GM12864 (cell line): ENCODE measurements around the gene PI4KA.
A peak's percentile ranks its signal among the peaks of the same experiment; 100 is the strongest.

Experiments
- DNase-seq: peaks from one replicate; pipeline ENCODE4 v3.0.0-alpha.2; 2011; ENCODE audit warnings: low read depth
- H3K4me3 ChIP-seq: 2 replicates; pipeline ENCODE4 v1.5.1; 2011; ENCODE audit warnings: mild to moderate bottlenecking, low read depth, low read length, control low read depth
- CTCF ChIP-seq: IDR thresholded peaks from 2 replicates; pipeline ENCODE4 v1.5.1; 2011; ENCODE audit warnings: low read depth, mild to moderate bottlenecking, moderate library complexity, low read length, control low read depth, inconsistent platforms; ENCODE audit errors: missing control alignments

Gene PI4KA

GRCh38 chr22:20857247-20857643, 1.4 kb downstream of the PI4KA start:
- no peak for DNase-seq
- no peak for TF ChIP-seq CTCF

GRCh38 chr22:20853236-20853660, 5.4 kb downstream of the PI4KA start:
- DNase-seq, result no peak
- no peak for TF ChIP-seq CTCF
- no peak overlapping the region for H3K4me3 ChIP-seq

More at GRCh38 chr22:20857247-20857643, 1.4 kb downstream of the PI4KA start:
- peak overlapping the region; percentile 71 for H3K4me3 ChIP-seq

- no peak for TF ChIP-seq CTCF
- H3K4me3 ChIP-seq, result no peak overlapping the region
Observed at GRCh38 chr22:20852503-20852902, 6.1 kb downstream of the PI4KA start.

GRCh38 chr22:20852076-20852475, 6.5 kb downstream of the PI4KA start:
- no peak for TF ChIP-seq CTCF
- no peak overlapping the region for H3K4me3 ChIP-seq
- no peak for DNase-seq

More at GRCh38 chr22:20852503-20852902, 6.1 kb downstream of the PI4KA start:
- DNase-seq, result no peak

- H3K4me3 ChIP-seq, result no peak overlapping the region
- DNase-seq, result no peak
- no peak for TF ChIP-seq CTCF
Observed at GRCh38 chr22:20847318-20847822, 11.2 kb downstream of the PI4KA start.

- no peak for DNase-seq
- no peak overlapping the region for H3K4me3 ChIP-seq
- no peak for TF ChIP-seq CTCF
Observed at GRCh38 chr22:20844055-20845037, 14.3 kb downstream of the PI4KA start.

GRCh38 chr22:20843501-20843900, 15.1 kb downstream of the PI4KA start:
- no peak overlapping the region for H3K4me3 ChIP-seq
- no peak for DNase-seq
- no peak for TF ChIP-seq CTCF
